Nephron (organoid): ENCODE data around the gene ADCY5.

Source experiments
- H3K27ac Mint-ChIP-seq, 3 experiments: 2 replicates each; pipeline ENCODE4 v1.8.0; 2020; ENCODE audit warnings: mixed read lengths in 3 of 3, mild to moderate bottlenecking in 2 of 3, moderate library complexity in 1 of 3
- H3K27me3 Mint-ChIP-seq: 2 replicates; pipeline ENCODE4 v1.8.0; 2021; ENCODE audit warnings: low read depth, mild to moderate bottlenecking, moderate library complexity, mixed read lengths
- H3K36me3 Mint-ChIP-seq: 2 replicates; pipeline ENCODE4 v1.8.0; 2020; ENCODE audit warnings: low read depth, mixed read lengths
- H3K4me1 Mint-ChIP-seq: 2 replicates; pipeline ENCODE4 v1.8.0; 2020; ENCODE audit warnings: mixed read lengths
- H3K4me3 Mint-ChIP-seq, 3 experiments: 2 replicates each; pipeline ENCODE4 v1.8.0; 2020; ENCODE audit warnings: mild to moderate bottlenecking in 3 of 3, mixed read lengths in 3 of 3, moderate library complexity in 2 of 3
- H3K9me3 Mint-ChIP-seq: 2 replicates; pipeline ENCODE4 v1.8.0; 2020; ENCODE audit warnings: mixed read lengths
- CTCF ChIP-seq, 3 experiments: fragments of 200-600 bp; sonication (generic); IDR thresholded peaks; one replicate each; pipeline ENCODE4 v1.5.0; 2021; ENCODE audit warnings: antibody characterized with exemption in 3 of 3; ENCODE audit not compliant: unreplicated experiment in 3 of 3

ADCY5 gene

GRCh38 chr3:123328851-123329635 is 119.8 kb downstream of the ADCY5 start:
- Mint-ChIP-seq H3K36me3 (no peaks in the 10 kb centered on the region), H3K27ac (peak overlapping the region in 1 of 3 experiments; percentile 42), H3K4me3 (no peak overlapping the region), H3K4me1 (no peaks in the 10 kb centered on the region), H3K27me3 (peaks cover 19% of the 10 kb centered on the region), H3K9me3 (no peaks in the 10 kb centered on the region)
- peak; percentile 94 to 97 (median 94) for TF ChIP-seq CTCF (IDR thresholded peaks at IDR 0.05; ENCODE audit: unreplicated experiment in 3 of 3)

- no peak overlapping the region for H3K27ac Mint-ChIP-seq
- H3K36me3 Mint-ChIP-seq = no peaks in the 10 kb centered on the region
- TF ChIP-seq CTCF (IDR thresholded peaks at IDR 0.05; ENCODE audit: unreplicated experiment in 3 of 3) = no peak
- H3K4me3 Mint-ChIP-seq = no peak overlapping the region
- H3K4me1 Mint-ChIP-seq = peaks cover 1% of the 10 kb centered on the region
- H3K27me3 Mint-ChIP-seq = peaks cover 16% of the 10 kb centered on the region
- H3K9me3 Mint-ChIP-seq = no peaks in the 10 kb centered on the region
Measured at GRCh38 chr3:123327956-123328850, 120.7 kb downstream of the ADCY5 start.

GRCh38 chr3:123327480-123327879 is 121.4 kb downstream of the ADCY5 start:
- H3K4me1 Mint-ChIP-seq = peaks cover 6% of the 10 kb centered on the region
- TF ChIP-seq CTCF (IDR thresholded peaks at IDR 0.05; ENCODE audit: unreplicated experiment in 3 of 3) = no peak
- peaks cover 23% of the 10 kb centered on the region for H3K27me3 Mint-ChIP-seq
- H3K36me3 Mint-ChIP-seq = no peaks in the 10 kb centered on the region
- no peak overlapping the region for H3K4me3 Mint-ChIP-seq
- no peaks in the 10 kb centered on the region for H3K9me3 Mint-ChIP-seq
- H3K27ac Mint-ChIP-seq = no peak overlapping the region

GRCh38 chr3:123326531-123326930 is 122.4 kb downstream of the ADCY5 start:
- Mint-ChIP-seq H3K4me3 (no peak overlapping the region), H3K27me3 (peaks cover 24% of the 10 kb centered on the region), H3K27ac (no peak overlapping the region), H3K36me3 (no peaks in the 10 kb centered on the region), H3K9me3 (no peaks in the 10 kb centered on the region), H3K4me1 (peaks cover 6% of the 10 kb centered on the region)
- TF ChIP-seq CTCF (IDR thresholded peaks at IDR 0.05; ENCODE audit: unreplicated experiment in 3 of 3) = no peak

- Mint-ChIP-seq H3K36me3 (no peaks in the 10 kb centered on the region), H3K9me3 (no peaks in the 10 kb centered on the region), H3K4me3 (no peak overlapping the region), H3K27me3 (peaks cover 26% of the 10 kb centered on the region), H3K27ac (no peak overlapping the region), H3K4me1 (peaks cover 6% of the 10 kb centered on the region)
- TF ChIP-seq CTCF (IDR thresholded peaks at IDR 0.05; ENCODE audit: unreplicated experiment in 3 of 3) = no peak
Measured at GRCh38 chr3:123325766-123326256, 123.1 kb downstream of the ADCY5 start.
